H1 (cell line): ENCODE results near the gene STT3B. TPM values are rescaled to one million over a fixed set of nuclear protein-coding genes. Genes with fewer than 3 reads are reported as not detected.

Source experiments
- ASH2L ChIP-seq: fragments of 200-600, 300-600 bp; sonication (generic); IDR thresholded peaks from one replicate; pipeline ENCODE4 v1.7.1; 2017; ENCODE audit warnings: low read length
- CBX8 ChIP-seq: fragments of 300-800, 300-1000 bp; sonication (generic); IDR thresholded peaks from 2 replicates; pipeline ENCODE4 v1.7.1; 2016; ENCODE audit warnings: low read depth, low read length, borderline replicate concordance
- CEBPB ChIP-seq: IDR thresholded peaks from 2 replicates; pipeline ENCODE4 v1.6.1; 2012; ENCODE audit warnings: low read depth, low read length
- EP300 ChIP-seq, 2 experiments: IDR thresholded peaks; 1 replicate in 1 of 2; 2 replicates in 1 of 2; pipeline ENCODE4 v1.6.1; 2011 to 2012; ENCODE audit warnings: low read depth in 2 of 2, low read length in 2 of 2, mild to moderate bottlenecking in 2 of 2, borderline replicate concordance in 1 of 2, inconsistent platforms in 1 of 2, moderate library complexity in 1 of 2
- MAX ChIP-seq: IDR thresholded peaks from 2 replicates; pipeline ENCODE4 v1.6.1; 2012; ENCODE audit warnings: inconsistent platforms
- SIX5 ChIP-seq: IDR thresholded peaks from 2 replicates; pipeline ENCODE4 v1.6.1; 2011; ENCODE audit warnings: mild to moderate bottlenecking, low read depth, low read length
- SP4 ChIP-seq: IDR thresholded peaks from 2 replicates; pipeline ENCODE4 v1.6.1; 2012; ENCODE audit warnings: low read length, inconsistent platforms
- polyA plus RNA-seq, 7 experiments: library from polyadenylated mRNA; depleted of rRNA in 3 of 7; stranded (reverse) in 5 of 7; unstranded in 2 of 7; fragments of >200 nt in 5 of 7; fragments of 200-250 nt in 2 of 7; gene quantifications; 1 replicate in 5 of 7; 2 replicates in 1 of 7; 4 replicates in 1 of 7; pipeline versions ENCODE4 v1.2.1 to v1.2.3, GENCODE V29; 2011 to 2013; ENCODE audit warnings: missing spikeins in 2 of 7, mixed read lengths in 2 of 7
- total RNA-seq: library from RNA; stranded (reverse); fragmentation: NEBNext Ultra II Directional; extraction: Animal tissue kit (Norgen Biotek cat#: 25700); gene quantifications from 2 replicates; pipeline ENCODE4 v1.2.1, GENCODE V29; 2021
- TF ChIP-seq, protein P1 (sequence below): IDR thresholded peaks from 2 replicates; pipeline ENCODE4 v1.6.1; 2011; ENCODE audit warnings: low read length, improper control_type of control experiment

STT3B gene
- total and polyA plus RNA-seq, 2 of the 8 experiments (the other 6 are each of a cell fraction or from before 2014, with no cell fraction given) = 43.5 to 134 TPM

DNA sequence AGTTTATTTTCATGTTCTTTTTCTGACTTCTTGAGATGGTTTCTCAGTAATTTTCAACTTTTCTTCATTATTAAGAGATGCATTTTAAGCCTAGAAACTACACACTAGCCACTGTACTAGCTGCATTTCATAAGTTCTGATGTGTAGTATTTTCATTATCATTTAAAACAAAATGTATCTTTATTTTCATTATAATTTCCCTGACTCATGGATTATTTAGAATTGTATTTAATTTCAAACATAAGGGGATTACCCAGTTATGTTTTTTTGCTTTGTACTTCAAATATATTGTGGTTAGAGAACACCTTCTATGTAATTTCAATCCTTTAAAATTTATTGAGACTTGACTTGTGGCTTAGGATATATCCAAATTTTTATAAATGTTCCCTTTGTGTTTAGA lies 44.5 kb downstream of the STT3B start (continued):
- TF ChIP-seq, protein P1, sequence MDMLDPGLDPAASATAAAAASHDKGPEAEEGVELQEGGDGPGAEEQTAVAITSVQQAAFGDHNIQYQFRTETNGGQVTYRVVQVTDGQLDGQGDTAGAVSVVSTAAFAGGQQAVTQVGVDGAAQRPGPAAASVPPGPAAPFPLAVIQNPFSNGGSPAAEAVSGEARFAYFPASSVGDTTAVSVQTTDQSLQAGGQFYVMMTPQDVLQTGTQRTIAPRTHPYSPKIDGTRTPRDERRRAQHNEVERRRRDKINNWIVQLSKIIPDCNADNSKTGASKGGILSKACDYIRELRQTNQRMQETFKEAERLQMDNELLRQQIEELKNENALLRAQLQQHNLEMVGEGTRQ = no peak
- TF ChIP-seq CBX8 (no peak), MAX (no peak), CEBPB (no peak), ASH2L (no peak), SP4 (no peak), EP300 (IDR thresholded peaks at IDR 0.05; ENCODE audit: borderline replicate concordance in 1 of 2, low read depth in 2 of 2, low read length in 2 of 2) (no peak), SIX5 (no peak)
